ENCODE measurements around the gene VPS26C. TPM values are rescaled to one million over a fixed set of nuclear protein-coding genes. Genes with fewer than 3 reads are reported as not detected.

VPS26C gene
- total and polyA plus RNA-seq, 10 of the 15 experiments (the other 5 are each of a cell fraction or from before 2014, with no cell fraction given): 32.5 to 65.1 (median 48.0) TPM

DNA sequence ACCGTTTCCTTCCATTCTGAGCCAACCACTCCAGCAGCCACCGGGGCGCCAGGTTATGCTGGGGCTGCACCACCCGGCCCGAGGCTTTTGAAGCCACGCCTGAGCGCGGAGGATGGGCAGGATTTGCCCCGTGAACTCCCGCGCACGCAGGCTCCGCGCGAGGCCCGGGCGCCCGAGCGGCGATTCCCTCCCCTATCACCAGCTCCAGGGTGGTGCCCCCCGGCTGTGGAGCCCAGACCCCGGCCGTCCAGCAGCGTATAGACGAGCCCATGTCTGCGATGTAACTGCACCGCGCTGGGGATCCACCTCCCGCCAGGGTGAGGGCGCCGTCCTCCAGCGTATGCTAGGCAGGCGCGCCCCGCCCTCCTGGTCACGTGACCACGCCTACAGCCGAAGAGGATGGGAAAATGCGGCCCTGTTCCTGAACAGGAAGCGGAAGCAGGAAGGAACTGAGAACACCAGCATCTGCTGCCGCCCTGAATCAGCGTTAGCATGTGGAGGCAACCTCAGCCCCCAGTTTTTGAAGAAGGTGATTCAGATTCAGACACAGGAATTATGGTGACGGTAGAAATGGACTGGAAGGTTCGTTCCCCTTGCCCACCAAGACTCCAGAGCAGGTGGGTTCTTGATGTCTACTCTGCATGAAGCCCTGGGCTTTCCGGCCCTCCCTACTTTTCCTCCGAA lies 46.0 kb downstream of the VPS26C start (continued):
- TF ChIP-seq, protein P1, sequence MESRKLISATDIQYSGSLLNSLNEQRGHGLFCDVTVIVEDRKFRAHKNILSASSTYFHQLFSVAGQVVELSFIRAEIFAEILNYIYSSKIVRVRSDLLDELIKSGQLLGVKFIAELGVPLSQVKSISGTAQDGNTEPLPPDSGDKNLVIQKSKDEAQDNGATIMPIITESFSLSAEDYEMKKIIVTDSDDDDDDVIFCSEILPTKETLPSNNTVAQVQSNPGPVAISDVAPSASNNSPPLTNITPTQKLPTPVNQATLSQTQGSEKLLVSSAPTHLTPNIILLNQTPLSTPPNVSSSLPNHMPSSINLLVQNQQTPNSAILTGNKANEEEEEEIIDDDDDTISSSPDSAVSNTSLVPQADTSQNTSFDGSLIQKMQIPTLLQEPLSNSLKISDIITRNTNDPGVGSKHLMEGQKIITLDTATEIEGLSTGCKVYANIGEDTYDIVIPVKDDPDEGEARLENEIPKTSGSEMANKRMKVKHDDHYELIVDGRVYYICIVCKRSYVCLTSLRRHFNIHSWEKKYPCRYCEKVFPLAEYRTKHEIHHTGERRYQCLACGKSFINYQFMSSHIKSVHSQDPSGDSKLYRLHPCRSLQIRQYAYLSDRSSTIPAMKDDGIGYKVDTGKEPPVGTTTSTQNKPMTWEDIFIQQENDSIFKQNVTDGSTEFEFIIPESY (IDR thresholded peaks at IDR 0.05): 0 out of 2 replicates have a peak, but pooled peaks have one; percentile 3
- peak; percentile 7; the same call in 1 of the 2 replicates for TF ChIP-seq CREB1 (IDR thresholded peaks at IDR 0.05; ENCODE audit: low read depth)
- TF ChIP-seq, protein P2, sequence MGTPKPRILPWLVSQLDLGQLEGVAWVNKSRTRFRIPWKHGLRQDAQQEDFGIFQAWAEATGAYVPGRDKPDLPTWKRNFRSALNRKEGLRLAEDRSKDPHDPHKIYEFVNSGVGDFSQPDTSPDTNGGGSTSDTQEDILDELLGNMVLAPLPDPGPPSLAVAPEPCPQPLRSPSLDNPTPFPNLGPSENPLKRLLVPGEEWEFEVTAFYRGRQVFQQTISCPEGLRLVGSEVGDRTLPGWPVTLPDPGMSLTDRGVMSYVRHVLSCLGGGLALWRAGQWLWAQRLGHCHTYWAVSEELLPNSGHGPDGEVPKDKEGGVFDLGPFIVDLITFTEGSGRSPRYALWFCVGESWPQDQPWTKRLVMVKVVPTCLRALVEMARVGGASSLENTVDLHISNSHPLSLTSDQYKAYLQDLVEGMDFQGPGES (IDR thresholded peaks at IDR 0.05): no peak
- TF ChIP-seq, protein P3, sequence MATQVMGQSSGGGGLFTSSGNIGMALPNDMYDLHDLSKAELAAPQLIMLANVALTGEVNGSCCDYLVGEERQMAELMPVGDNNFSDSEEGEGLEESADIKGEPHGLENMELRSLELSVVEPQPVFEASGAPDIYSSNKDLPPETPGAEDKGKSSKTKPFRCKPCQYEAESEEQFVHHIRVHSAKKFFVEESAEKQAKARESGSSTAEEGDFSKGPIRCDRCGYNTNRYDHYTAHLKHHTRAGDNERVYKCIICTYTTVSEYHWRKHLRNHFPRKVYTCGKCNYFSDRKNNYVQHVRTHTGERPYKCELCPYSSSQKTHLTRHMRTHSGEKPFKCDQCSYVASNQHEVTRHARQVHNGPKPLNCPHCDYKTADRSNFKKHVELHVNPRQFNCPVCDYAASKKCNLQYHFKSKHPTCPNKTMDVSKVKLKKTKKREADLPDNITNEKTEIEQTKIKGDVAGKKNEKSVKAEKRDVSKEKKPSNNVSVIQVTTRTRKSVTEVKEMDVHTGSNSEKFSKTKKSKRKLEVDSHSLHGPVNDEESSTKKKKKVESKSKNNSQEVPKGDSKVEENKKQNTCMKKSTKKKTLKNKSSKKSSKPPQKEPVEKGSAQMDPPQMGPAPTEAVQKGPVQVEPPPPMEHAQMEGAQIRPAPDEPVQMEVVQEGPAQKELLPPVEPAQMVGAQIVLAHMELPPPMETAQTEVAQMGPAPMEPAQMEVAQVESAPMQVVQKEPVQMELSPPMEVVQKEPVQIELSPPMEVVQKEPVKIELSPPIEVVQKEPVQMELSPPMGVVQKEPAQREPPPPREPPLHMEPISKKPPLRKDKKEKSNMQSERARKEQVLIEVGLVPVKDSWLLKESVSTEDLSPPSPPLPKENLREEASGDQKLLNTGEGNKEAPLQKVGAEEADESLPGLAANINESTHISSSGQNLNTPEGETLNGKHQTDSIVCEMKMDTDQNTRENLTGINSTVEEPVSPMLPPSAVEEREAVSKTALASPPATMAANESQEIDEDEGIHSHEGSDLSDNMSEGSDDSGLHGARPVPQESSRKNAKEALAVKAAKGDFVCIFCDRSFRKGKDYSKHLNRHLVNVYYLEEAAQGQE (IDR thresholded peaks at IDR 0.05; ENCODE audit: low read depth, low read length): no peak
- TF ChIP-seq, protein P4, sequence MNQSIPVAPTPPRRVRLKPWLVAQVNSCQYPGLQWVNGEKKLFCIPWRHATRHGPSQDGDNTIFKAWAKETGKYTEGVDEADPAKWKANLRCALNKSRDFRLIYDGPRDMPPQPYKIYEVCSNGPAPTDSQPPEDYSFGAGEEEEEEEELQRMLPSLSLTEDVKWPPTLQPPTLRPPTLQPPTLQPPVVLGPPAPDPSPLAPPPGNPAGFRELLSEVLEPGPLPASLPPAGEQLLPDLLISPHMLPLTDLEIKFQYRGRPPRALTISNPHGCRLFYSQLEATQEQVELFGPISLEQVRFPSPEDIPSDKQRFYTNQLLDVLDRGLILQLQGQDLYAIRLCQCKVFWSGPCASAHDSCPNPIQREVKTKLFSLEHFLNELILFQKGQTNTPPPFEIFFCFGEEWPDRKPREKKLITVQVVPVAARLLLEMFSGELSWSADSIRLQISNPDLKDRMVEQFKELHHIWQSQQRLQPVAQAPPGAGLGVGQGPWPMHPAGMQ (IDR thresholded peaks at IDR 0.05; ENCODE audit: borderline replicate concordance): no peak
- peak; percentile 99 for TF ChIP-seq RAD51 (IDR thresholded peaks at IDR 0.05)
- TF ChIP-seq CBX3 (IDR thresholded peaks at IDR 0.05; ENCODE audit: borderline replicate concordance, low read depth): no peak
- no peak; the same call in 1 of the 2 replicates for TF ChIP-seq NR2C1 (IDR thresholded peaks at IDR 0.05)
- TF ChIP-seq SP1 (IDR thresholded peaks at IDR 0.05; ENCODE audit: low read depth, low read length): peak; percentile 67
- no peak for TF ChIP-seq ZSCAN29 (IDR thresholded peaks at IDR 0.05)
- TF ChIP-seq FOXK2 (IDR thresholded peaks at IDR 0.05): peak; percentile 30; the same call in 1 of the 2 replicates
- TF ChIP-seq, protein P5, sequence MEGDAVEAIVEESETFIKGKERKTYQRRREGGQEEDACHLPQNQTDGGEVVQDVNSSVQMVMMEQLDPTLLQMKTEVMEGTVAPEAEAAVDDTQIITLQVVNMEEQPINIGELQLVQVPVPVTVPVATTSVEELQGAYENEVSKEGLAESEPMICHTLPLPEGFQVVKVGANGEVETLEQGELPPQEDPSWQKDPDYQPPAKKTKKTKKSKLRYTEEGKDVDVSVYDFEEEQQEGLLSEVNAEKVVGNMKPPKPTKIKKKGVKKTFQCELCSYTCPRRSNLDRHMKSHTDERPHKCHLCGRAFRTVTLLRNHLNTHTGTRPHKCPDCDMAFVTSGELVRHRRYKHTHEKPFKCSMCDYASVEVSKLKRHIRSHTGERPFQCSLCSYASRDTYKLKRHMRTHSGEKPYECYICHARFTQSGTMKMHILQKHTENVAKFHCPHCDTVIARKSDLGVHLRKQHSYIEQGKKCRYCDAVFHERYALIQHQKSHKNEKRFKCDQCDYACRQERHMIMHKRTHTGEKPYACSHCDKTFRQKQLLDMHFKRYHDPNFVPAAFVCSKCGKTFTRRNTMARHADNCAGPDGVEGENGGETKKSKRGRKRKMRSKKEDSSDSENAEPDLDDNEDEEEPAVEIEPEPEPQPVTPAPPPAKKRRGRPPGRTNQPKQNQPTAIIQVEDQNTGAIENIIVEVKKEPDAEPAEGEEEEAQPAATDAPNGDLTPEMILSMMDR (IDR thresholded peaks at IDR 0.05 in 2 of 3, conservative IDR thresholded peaks at IDR 0.05 in 1 of 3; ENCODE audit: control insufficient read depth in 2 of 3, extremely low read depth in 1 of 3, insufficient read depth in 1 of 3, low read depth in 3 of 3, low read length in 3 of 3): peak; percentile 54 to 84 (median 62)
- TF ChIP-seq BCL11A (IDR thresholded peaks at IDR 0.05; ENCODE audit: low read depth, low read length): peak; percentile 5; the same call in 1 of the 2 replicates
- TF ChIP-seq, protein P6, sequence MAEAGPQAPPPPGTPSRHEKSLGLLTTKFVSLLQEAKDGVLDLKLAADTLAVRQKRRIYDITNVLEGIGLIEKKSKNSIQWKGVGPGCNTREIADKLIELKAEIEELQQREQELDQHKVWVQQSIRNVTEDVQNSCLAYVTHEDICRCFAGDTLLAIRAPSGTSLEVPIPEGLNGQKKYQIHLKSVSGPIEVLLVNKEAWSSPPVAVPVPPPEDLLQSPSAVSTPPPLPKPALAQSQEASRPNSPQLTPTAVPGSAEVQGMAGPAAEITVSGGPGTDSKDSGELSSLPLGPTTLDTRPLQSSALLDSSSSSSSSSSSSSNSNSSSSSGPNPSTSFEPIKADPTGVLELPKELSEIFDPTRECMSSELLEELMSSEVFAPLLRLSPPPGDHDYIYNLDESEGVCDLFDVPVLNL (IDR thresholded peaks at IDR 0.05; ENCODE audit: low read depth, low read length): no peak
- TF ChIP-seq, protein P7, sequence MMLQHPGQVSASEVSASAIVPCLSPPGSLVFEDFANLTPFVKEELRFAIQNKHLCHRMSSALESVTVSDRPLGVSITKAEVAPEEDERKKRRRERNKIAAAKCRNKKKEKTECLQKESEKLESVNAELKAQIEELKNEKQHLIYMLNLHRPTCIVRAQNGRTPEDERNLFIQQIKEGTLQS (IDR thresholded peaks at IDR 0.05; ENCODE audit: borderline replicate concordance, extremely low read depth, low read depth, low read length): peak; percentile 83; the same call in 1 of the 2 replicates
- no peak for TF ChIP-seq TCF7 (IDR thresholded peaks at IDR 0.05; ENCODE audit: borderline replicate concordance)
- peak; percentile 61; the same call in 1 of the 2 replicates for TF ChIP-seq ZBED1 (IDR thresholded peaks at IDR 0.05; ENCODE audit: borderline replicate concordance)
- TF ChIP-seq BMI1 (IDR thresholded peaks at IDR 0.05; ENCODE audit: borderline replicate concordance): no peak
